CD4-positive, alpha-beta T cell (primary cell): Measurements from ENCODE around the gene ARID1B. TPM values are rescaled to one million over a fixed set of nuclear protein-coding genes. Genes with fewer than 3 reads are reported as not detected.

Experiments used
- ATAC-seq: fragments of 200-7000 bp; cut with Tn5 transposase; one replicate; pipeline ENCODE4 v1.10.0; 2022; ENCODE audit warnings: mild to moderate bottlenecking; ENCODE audit not compliant: poor library complexity
- CTCF ChIA-PET: fragments of 350-600 bp; sonication (Branson Sonifier 250); formaldehyde crosslinking; loops from one replicate; lab custom pipeline; 2021; ENCODE audit warnings: antibody characterized with exemption, inconsistent platforms; lab: Charles Lee
- POLR2A ChIA-PET: fragments of 350-600 bp; sonication (Branson Sonifier 250); formaldehyde crosslinking; loops from one replicate; lab custom pipeline; 2021; ENCODE audit warnings: antibody characterized with exemption, inconsistent platforms; lab: Charles Lee
- DNase-seq, 14 experiments: peaks; one replicate each; pipeline ENCODE4 v3.0.0-alpha.2; 2013 to 2020; ENCODE audit warnings: mixed read lengths in 2 of 14
- H3K27ac ChIP-seq, 2 donors: one replicate each; pipeline versions ENCODE4 v1.5.1 to v1.7.0; 2013; ENCODE audit warnings: low read length in 2 of 2, low read depth in 1 of 2, mild to moderate bottlenecking in 1 of 2
- H3K27me3 ChIP-seq, 2 experiments: 1 replicate in 1 of 2; 2 replicates in 1 of 2; pipeline versions ENCODE4 v1.6.1 to v1.7.0; 2013; ENCODE audit warnings: low read length in 2 of 2, control low read depth in 1 of 2, mild to moderate bottlenecking in 1 of 2, moderate library complexity in 1 of 2; ENCODE audit not compliant: insufficient read depth in 2 of 2, control insufficient read depth in 1 of 2
- H3K36me3 ChIP-seq: one replicate; pipeline ENCODE4 v1.6.1; 2013; ENCODE audit warnings: low read length, control low read depth; ENCODE audit not compliant: insufficient read depth
- H3K4me1 ChIP-seq: one replicate; pipeline ENCODE4 v1.6.1; 2013; ENCODE audit warnings: low read length, control low read depth; ENCODE audit not compliant: insufficient read depth
- H3K4me3 ChIP-seq: one replicate; pipeline ENCODE4 v1.5.1; 2013; ENCODE audit warnings: mild to moderate bottlenecking, low read length, moderate library complexity
- H3K9me3 ChIP-seq, 2 experiments: 1 replicate in 1 of 2; 2 replicates in 1 of 2; pipeline versions ENCODE4 v1.6.1 to v1.7.0; 2013; ENCODE audit warnings: low read length in 2 of 2, mild to moderate bottlenecking in 2 of 2, control low read depth in 1 of 2, moderate library complexity in 1 of 2; ENCODE audit not compliant: control insufficient read depth in 1 of 2, insufficient read depth in 1 of 2
- H3K27ac Mint-ChIP-seq: one replicate; pipeline ENCODE4 v1.8.0; 2020; ENCODE audit warnings: mixed read lengths
- H3K27me3 Mint-ChIP-seq: one replicate; pipeline ENCODE4 v1.8.0; 2021; ENCODE audit warnings: mixed read lengths
- H3K36me3 Mint-ChIP-seq: one replicate; pipeline ENCODE4 v1.8.0; 2021; ENCODE audit warnings: low read depth, mixed read lengths
- H3K4me1 Mint-ChIP-seq: one replicate; pipeline ENCODE4 v1.8.0; 2021; ENCODE audit warnings: low read depth, mixed read lengths
- H3K4me3 Mint-ChIP-seq: one replicate; pipeline ENCODE4 v1.8.0; 2020; ENCODE audit warnings: mild to moderate bottlenecking, mixed read lengths
- H3K9me3 Mint-ChIP-seq: one replicate; pipeline ENCODE4 v1.8.0; 2020; ENCODE audit warnings: mixed read lengths
- CTCF ChIP-seq: fragments of 200-600 bp; IDR thresholded peaks from one replicate; pipeline ENCODE4 v1.8.0; 2022; ENCODE audit warnings: antibody characterized with exemption, mild to moderate bottlenecking
- intact Hi-C, 2 experiments: fragments of 100-400 bp; cut with DNase I in 1 of 2; cut with micrococcal nuclease in 1 of 2; formaldehyde crosslinking; loops; one replicate each; pipeline versions ENCODE4 v1.15.1 to v1.9.0; 2023 to 2025; cut with DNase I, micrococcal nuclease
- total RNA-seq, 174 experiments: library from RNA in 2 of 174; stranded (reverse) in 2 of 174; gene quantifications; one replicate each; pipeline ENCODE4 v1.2.3 and lab custom pipeline; 2021 to 2026

Gene ARID1B
- total RNA-seq, 2 experiments from 2014 or later: 120 to 125 TPM

- CTCF ChIA-PET: interaction anchor here (2.4 kb wide), 1 partner anchor 8 kb away, joined by 7 read pairs; no protein-coding TSS in a partner anchor
Measured at GRCh38 chr6:156827382-156827781, 50.2 kb downstream of the ARID1B start.

GRCh38 chr6:156828280-156828703 lies 51.1 kb downstream of the ARID1B start:
- H3K4me1 Mint-ChIP-seq: peaks cover 90% of the 10 kb centered on the region
- H3K27me3 Mint-ChIP-seq: no peaks in the 10 kb centered on the region
- intact Hi-C loops: no loop called here
- H3K4me3 Mint-ChIP-seq: peak overlapping the region; percentile 50
- POLR2A ChIA-PET: no interaction called here
- Histone ChIP-seq H3K27ac (no peak overlapping the region), H3K4me3 (no peak overlapping the region), H3K9me3 (no peaks in the 10 kb centered on the region), H3K27me3 (no peaks in the 10 kb centered on the region), H3K4me1 (peaks cover 29% of the 10 kb centered on the region), H3K36me3 (peaks cover 11% of the 10 kb centered on the region)
- ATAC-seq: no peak
- DNase-seq: peak in 2 of 14 experiments; percentile 8 to 22
- no peak overlapping the region for H3K27ac Mint-ChIP-seq
- CTCF ChIA-PET: interaction anchor here (2.4 kb wide), 1 partner anchor 9 kb away, joined by 7 read pairs; no protein-coding TSS in a partner anchor
- H3K36me3 Mint-ChIP-seq: peaks cover 48% of the 10 kb centered on the region
- H3K9me3 Mint-ChIP-seq: no peaks in the 10 kb centered on the region
- TF ChIP-seq CTCF: no peak

More at GRCh38 chr6:156827382-156827781, 50.2 kb downstream of the ARID1B start:
- ATAC-seq (no peak), DNase-seq (no peak)
- peaks cover 11% of the 10 kb centered on the region for H3K36me3 ChIP-seq
- Mint-ChIP-seq H3K27me3 (no peaks in the 10 kb centered on the region), H3K4me3 (no peak overlapping the region), H3K4me1 (peaks cover 90% of the 10 kb centered on the region), H3K27ac (peak overlapping the region; percentile 32), H3K9me3 (no peaks in the 10 kb centered on the region), H3K36me3 (peaks cover 47% of the 10 kb centered on the region)
- H3K27me3 ChIP-seq: no peaks in the 10 kb centered on the region
- peaks cover 37% of the 10 kb centered on the region for H3K4me1 ChIP-seq
- H3K9me3 ChIP-seq: no peaks in the 10 kb centered on the region
- no peak for TF ChIP-seq CTCF
- no peak overlapping the region for H3K4me3 ChIP-seq
- no peak overlapping the region for H3K27ac ChIP-seq
- POLR2A ChIA-PET: no interaction called here
- intact Hi-C loops: no loop called here

GRCh38 chr6:156830126-156830525 lies 52.9 kb downstream of the ARID1B start:
- no peaks in the 10 kb centered on the region for H3K9me3 Mint-ChIP-seq
- Histone ChIP-seq H3K27me3 (no peaks in the 10 kb centered on the region), H3K27ac (no peak overlapping the region), H3K36me3 (peaks cover 11% of the 10 kb centered on the region), H3K9me3 (no peaks in the 10 kb centered on the region), H3K4me3 (no peak overlapping the region), H3K4me1 (peaks cover 18% of the 10 kb centered on the region)
- DNase-seq (no peak), ATAC-seq (no peak)
- TF ChIP-seq CTCF: no peak
- no peak overlapping the region for H3K27ac Mint-ChIP-seq
- POLR2A ChIA-PET: no interaction called here
- no peaks in the 10 kb centered on the region for H3K27me3 Mint-ChIP-seq
- CTCF ChIA-PET: no interaction called here
- H3K4me3 Mint-ChIP-seq: no peak overlapping the region
- H3K4me1 Mint-ChIP-seq: peaks cover 81% of the 10 kb centered on the region
- intact Hi-C loops: no loop called here
- H3K36me3 Mint-ChIP-seq: peaks cover 53% of the 10 kb centered on the region
